AG04449 (cell line): ENCODE measurements around the gene SLC15A2.

Experiments used
- CTCF ChIA-PET: fragments of 350-600 bp; formaldehyde crosslinking; extraction: SDS; loops from one replicate; lab custom pipeline; 2021; ENCODE audit warnings: antibody characterized with exemption; lab: Yijun Ruan, JAX
- POLR2A ChIA-PET: fragments of 400-600, 350-600 bp; formaldehyde crosslinking; extraction: SDS; loops from one replicate; lab custom pipeline; 2020; ENCODE audit warnings: antibody characterized with exemption, inconsistent platforms; lab: Yijun Ruan, JAX
- DNase-seq: peaks from one replicate; pipeline ENCODE4 v3.0.0-alpha.2; 2010; ENCODE audit warnings: low read depth, low spot score
- H3K4me3 ChIP-seq: 2 replicates; pipeline ENCODE4 v1.5.1; 2011; ENCODE audit warnings: low read depth, mild to moderate bottlenecking, control low read depth, low read length
- TF ChIP-seq, protein P1 (sequence below): IDR thresholded peaks from one replicate; pipeline ENCODE4 v1.5.1; 2011; ENCODE audit warnings: mild to moderate bottlenecking, moderate library complexity, low read length, control low read depth, inconsistent platforms; ENCODE audit not compliant: insufficient read depth; ENCODE audit errors: missing control alignments

SLC15A2 gene

DNA sequence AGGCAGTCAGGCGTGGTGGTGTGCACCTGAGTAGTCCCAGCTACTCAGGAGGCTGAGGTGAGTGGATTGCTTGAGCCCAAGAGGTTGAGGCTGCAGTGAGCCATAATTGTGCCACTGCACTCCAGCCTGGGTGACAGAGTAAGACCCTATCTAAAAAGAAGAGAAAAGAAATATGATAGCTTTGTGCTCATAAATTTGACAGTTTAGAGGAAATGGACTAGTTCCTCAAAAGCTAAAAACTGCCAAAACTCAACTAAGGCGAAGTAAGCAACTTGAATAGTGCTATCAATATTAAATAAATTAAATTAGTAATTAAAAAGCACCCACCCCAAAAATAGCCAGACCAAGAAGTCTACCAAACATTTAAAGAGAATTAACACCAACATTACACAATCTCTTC is 24.5 kb upstream of the SLC15A2 start:
- ChIA-PET CTCF (no interaction called here), POLR2A (no interaction called here)
- DNase-seq, result no peak
- H3K4me3 ChIP-seq, result no peak overlapping the region
- TF ChIP-seq, protein P1, sequence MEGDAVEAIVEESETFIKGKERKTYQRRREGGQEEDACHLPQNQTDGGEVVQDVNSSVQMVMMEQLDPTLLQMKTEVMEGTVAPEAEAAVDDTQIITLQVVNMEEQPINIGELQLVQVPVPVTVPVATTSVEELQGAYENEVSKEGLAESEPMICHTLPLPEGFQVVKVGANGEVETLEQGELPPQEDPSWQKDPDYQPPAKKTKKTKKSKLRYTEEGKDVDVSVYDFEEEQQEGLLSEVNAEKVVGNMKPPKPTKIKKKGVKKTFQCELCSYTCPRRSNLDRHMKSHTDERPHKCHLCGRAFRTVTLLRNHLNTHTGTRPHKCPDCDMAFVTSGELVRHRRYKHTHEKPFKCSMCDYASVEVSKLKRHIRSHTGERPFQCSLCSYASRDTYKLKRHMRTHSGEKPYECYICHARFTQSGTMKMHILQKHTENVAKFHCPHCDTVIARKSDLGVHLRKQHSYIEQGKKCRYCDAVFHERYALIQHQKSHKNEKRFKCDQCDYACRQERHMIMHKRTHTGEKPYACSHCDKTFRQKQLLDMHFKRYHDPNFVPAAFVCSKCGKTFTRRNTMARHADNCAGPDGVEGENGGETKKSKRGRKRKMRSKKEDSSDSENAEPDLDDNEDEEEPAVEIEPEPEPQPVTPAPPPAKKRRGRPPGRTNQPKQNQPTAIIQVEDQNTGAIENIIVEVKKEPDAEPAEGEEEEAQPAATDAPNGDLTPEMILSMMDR, result no peak

GRCh38 chr3:121870717-121871116 is 23.5 kb upstream of the SLC15A2 start:
- CTCF ChIA-PET, result no interaction called here
- POLR2A ChIA-PET, result no interaction called here
- no peak for DNase-seq

GRCh38 chr3:121871430-121871829 is 22.8 kb upstream of the SLC15A2 start:
- ChIA-PET POLR2A (no interaction called here), CTCF (no interaction called here)
- no peak overlapping the region for H3K4me3 ChIP-seq
- no peak for DNase-seq
- TF ChIP-seq, protein P1, result no peak

More at GRCh38 chr3:121870717-121871116, 23.5 kb upstream of the SLC15A2 start:
- TF ChIP-seq, protein P1, result no peak
- no peak overlapping the region for H3K4me3 ChIP-seq

DNA sequence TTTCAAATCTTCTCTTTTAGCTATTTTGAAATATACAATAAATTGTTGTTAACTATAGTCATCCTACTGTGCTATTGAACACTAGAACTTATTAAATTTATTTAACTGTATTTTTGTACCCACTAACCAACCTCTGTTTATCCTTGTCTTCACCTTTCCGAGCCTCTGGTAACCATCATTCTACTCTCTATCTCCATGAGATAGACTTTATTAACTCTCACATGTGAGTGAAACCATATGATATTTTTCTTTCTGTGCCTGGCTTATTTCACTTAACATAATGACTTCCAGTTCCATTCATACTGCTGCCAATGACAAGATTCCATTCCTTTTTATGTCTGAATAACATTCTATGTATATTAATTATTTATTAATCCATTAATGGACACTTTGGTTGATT is 15.8 kb upstream of the SLC15A2 start:
- TF ChIP-seq, protein P1, result no peak
- ChIA-PET POLR2A (no interaction called here), CTCF (no interaction called here)
- DNase-seq, result no peak
- H3K4me3 ChIP-seq, result no peak overlapping the region

DNA sequence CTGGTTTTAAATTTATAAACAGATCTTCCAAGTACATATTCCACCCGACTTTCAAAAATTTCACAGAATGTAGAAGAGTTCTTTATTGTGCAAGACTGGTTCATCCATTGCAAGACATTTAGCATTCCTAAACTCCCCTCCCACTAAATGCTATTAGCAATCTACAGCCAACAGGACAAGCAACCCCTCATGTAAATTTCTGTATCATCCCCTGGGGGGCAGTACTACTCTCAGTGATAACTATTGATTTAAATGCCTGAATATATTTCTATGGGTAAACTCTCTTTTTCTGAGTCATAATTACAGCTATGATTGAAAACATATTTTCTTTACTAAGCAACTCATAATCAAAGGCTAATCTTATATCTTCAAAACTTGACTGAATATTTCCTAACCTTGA is 10.7 kb upstream of the SLC15A2 start:
- DNase-seq, result no peak
- TF ChIP-seq, protein P1, result peak; percentile 5
- CTCF ChIA-PET, result interaction anchor here (0.7 to 2.3 kb wide), 2 partner anchors 9 to 337 kb away, joined by 3 to 6 read pairs; no protein-coding TSS in a partner anchor
- POLR2A ChIA-PET, result no interaction called here
- no peak overlapping the region for H3K4me3 ChIP-seq

- DNase-seq, result no peak
- POLR2A ChIA-PET, result no interaction called here
- CTCF ChIA-PET, result interaction anchor here (2.3 kb wide), 1 partner anchor 11 kb away, joined by 6 read pairs; no protein-coding TSS in a partner anchor
- TF ChIP-seq, protein P1, result no peak
- H3K4me3 ChIP-seq, result no peak overlapping the region
These were observed 8.8 kb upstream of the SLC15A2 start for GRCh38 chr3:121885386-121885785.
